ENCODE results near the gene MED4.

The MED4 gene

DNA sequence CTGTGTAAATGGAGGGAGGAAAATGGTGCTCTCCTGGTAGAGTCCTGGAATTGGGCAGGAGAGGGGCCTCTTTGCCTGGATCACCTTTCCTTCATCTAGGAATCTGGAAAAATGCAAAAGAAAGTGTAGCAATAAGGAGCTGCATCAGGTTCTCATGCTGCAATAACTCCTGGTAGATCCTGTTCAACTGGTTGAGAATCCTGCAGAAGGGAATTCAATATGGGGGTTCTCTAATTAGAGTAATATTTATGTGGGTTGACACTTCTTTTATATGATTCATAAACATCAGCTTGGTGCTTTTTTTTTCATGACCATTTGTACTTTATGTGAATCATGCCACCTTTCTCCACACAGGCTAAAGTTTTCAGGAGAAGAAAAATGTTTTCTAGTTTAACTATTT, 66.8 kb downstream of the MED4 start:
- DNase-seq: no peak
